GM10266 (cell line): ENCODE measurements around the gene ZFP42.
"Not testable (repeated sequence)": the region's sequence is repeated elsewhere in the genome, so short reads cannot be mapped to it uniquely, and the experiment has no call there.

Experiments used
- DNase-seq: peaks from one replicate; pipeline ENCODE4 v3.0.0; 2012; ENCODE audit errors: extremely low spot score
- TF ChIP-seq, protein P1 (sequence below): IDR thresholded peaks from 2 replicates; pipeline ENCODE4 v1.5.1; 2012; ENCODE audit warnings: mild to moderate bottlenecking, low read depth; ENCODE audit not compliant: control insufficient read depth, insufficient read depth; ENCODE audit errors: missing control alignments

Gene ZFP42

DNA sequence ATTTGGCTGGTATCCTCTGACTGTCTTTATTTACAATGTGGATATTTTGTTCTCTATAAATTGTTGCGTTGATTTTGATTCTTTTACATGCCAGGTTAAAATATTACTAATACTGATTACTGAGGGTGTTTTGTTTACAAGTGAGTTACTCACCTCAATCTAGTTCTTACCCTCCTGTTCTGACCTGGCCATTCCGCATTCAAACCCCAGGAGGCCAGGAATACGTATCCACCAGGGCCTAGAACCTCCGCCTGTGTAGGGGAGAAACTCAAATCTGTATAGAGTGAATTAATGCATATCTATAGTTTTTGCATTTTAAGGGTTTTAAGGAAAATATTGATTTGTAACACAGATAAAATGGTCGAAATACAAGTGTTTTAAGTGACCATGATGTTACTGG lies 2.6 kb upstream of the ZFP42 start:
- DNase-seq, result no peak
- TF ChIP-seq, protein P1, sequence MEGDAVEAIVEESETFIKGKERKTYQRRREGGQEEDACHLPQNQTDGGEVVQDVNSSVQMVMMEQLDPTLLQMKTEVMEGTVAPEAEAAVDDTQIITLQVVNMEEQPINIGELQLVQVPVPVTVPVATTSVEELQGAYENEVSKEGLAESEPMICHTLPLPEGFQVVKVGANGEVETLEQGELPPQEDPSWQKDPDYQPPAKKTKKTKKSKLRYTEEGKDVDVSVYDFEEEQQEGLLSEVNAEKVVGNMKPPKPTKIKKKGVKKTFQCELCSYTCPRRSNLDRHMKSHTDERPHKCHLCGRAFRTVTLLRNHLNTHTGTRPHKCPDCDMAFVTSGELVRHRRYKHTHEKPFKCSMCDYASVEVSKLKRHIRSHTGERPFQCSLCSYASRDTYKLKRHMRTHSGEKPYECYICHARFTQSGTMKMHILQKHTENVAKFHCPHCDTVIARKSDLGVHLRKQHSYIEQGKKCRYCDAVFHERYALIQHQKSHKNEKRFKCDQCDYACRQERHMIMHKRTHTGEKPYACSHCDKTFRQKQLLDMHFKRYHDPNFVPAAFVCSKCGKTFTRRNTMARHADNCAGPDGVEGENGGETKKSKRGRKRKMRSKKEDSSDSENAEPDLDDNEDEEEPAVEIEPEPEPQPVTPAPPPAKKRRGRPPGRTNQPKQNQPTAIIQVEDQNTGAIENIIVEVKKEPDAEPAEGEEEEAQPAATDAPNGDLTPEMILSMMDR, result no peak

- DNase-seq, result no peak
- TF ChIP-seq, protein P1, result no peak
These were observed 1.7 kb upstream of the ZFP42 start for GRCh38 chr4:187993827-187994226.

- TF ChIP-seq, protein P1, result no peak
- DNase-seq, result no peak
These were observed 1.1 kb downstream of the ZFP42 start for GRCh38 chr4:187996502-187997177.

GRCh38 chr4:187997991-187998390 lies 2.4 kb downstream of the ZFP42 start:
- DNase-seq, result not testable (repeated sequence)

GRCh38 chr4:187999406-187999932 lies 3.9 kb downstream of the ZFP42 start:
- DNase-seq, result no peak
- TF ChIP-seq, protein P1, result no peak

DNA sequence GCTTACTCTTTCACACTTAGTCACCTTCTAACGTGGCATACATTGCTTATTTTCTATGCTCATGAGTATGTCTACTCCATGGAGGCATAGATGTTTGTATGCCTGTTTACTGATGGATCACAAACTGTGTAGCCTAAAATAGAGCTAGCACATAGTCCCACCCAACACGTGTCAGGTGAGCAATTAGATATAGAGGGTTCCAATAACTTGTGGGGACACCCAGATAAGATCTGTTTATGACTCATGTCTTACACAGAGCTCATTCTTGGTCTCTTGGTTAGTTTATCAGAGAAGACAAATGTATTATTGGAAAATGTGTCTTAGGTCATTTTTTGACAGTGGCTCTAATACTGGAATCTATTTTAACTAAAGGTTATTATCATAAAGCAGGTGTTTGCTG lies 6.8 kb downstream of the ZFP42 start:
- DNase-seq, result no peak
- TF ChIP-seq, protein P1, result no peak

- TF ChIP-seq, protein P1, result no peak
- no peak for DNase-seq
These were observed 7.2 kb downstream of the ZFP42 start for GRCh38 chr4:188002751-188003150.
